ENCODE results near the gene PSMB5. TPM values are rescaled to one million over a fixed set of nuclear protein-coding genes. Genes with fewer than 3 reads are reported as not detected.

Gene PSMB5
- total and polyA plus RNA-seq, 4 donors = 74.0 to 152 (median 95.4) TPM

- DNase-seq (ENCODE audit: low spot score) = no peak
These were observed 44.0 kb upstream of the PSMB5 start for GRCh38 chr14:23078692-23079116.

More at GRCh38 chr14:23078692-23079116, 44.0 kb upstream of the PSMB5 start:
- Histone ChIP-seq H3K9me3 (ENCODE audit: control insufficient read depth in 4 of 4, low read length in 3 of 4) (no peaks in the 10 kb centered on the region), H3K27ac (ENCODE audit: low read depth in 1 of 2, low read length in 2 of 2) (peak overlapping the region in 1 of 2 donors; percentile 26), H3K4me1 (ENCODE audit: control insufficient read depth in 4 of 4, insufficient read depth in 4 of 4, low read length in 3 of 4) (no peaks in the 10 kb centered on the region), H3K4me3 (ENCODE audit: low read depth in 1 of 3, low read length in 3 of 3) (no peak overlapping the region), H3K9ac (ENCODE audit: low read depth in 1 of 2, low read length in 2 of 2) (no peak overlapping the region), H3K36me3 (ENCODE audit: control insufficient read depth in 4 of 4, insufficient read depth in 3 of 4, low read depth in 1 of 4, low read length in 3 of 4) (peaks cover 8 to 78% (median 65%) of the 10 kb centered on the region in 4 donors), H3K27me3 (ENCODE audit: control insufficient read depth in 4 of 4, insufficient read depth in 4 of 4, low read length in 3 of 4) (no peaks in the 10 kb centered on the region)
- 26% methylated on average over 2 of the region's 2 CpGs for WGBS
- TF ChIP-seq JUND (IDR thresholded peaks at IDR 0.05) = peak in 1 of 2 donors; percentile 60
- TF ChIP-seq ATF3 (IDR thresholded peaks at IDR 0.05) = no peak
- no peak for TF ChIP-seq EGR1 (IDR thresholded peaks at IDR 0.05; ENCODE audit: low read depth in 2 of 2)
- TF ChIP-seq FOXA2 (IDR thresholded peaks at IDR 0.05) = no peak
- no peak for TF ChIP-seq GABPA (IDR thresholded peaks at IDR 0.05 in 1 of 2, conservative IDR thresholded peaks at IDR 0.05 in 1 of 2)
- TF ChIP-seq REST (IDR thresholded peaks at IDR 0.05) = no peak
- TF ChIP-seq NR2F2 (IDR thresholded peaks at IDR 0.05) = peak; percentile 48
- TF ChIP-seq TAF1 (conservative IDR thresholded peaks at IDR 0.05) = no peak
- peak; percentile 20 for TF ChIP-seq YY1 (IDR thresholded peaks at IDR 0.05)
- no peak for TF ChIP-seq ZBTB33 (IDR thresholded peaks at IDR 0.05)
- TF ChIP-seq CTCF (IDR thresholded peaks at IDR 0.05; ENCODE audit: low read depth, low read length, missing input control) = no peak
- TF ChIP-seq RXRA (IDR thresholded peaks at IDR 0.05) = peak in 1 of 2 donors; percentile 72
- no peak for TF ChIP-seq SP1 (IDR thresholded peaks at IDR 0.05)
- TF ChIP-seq MAX (IDR thresholded peaks at IDR 0.05) = no peak
- no peak for TF ChIP-seq HNF4G (IDR thresholded peaks at IDR 0.05)
- TF ChIP-seq FOXA1 (IDR thresholded peaks at IDR 0.05) = no peak
- peak in 1 of 2 donors; percentile 60 for TF ChIP-seq HNF4A (conservative IDR thresholded peaks at IDR 0.05)
- no peak for TF ChIP-seq RAD21 (IDR thresholded peaks at IDR 0.05)
